Gastroesophageal sphincter (tissue), 3 donors: Measurements from ENCODE around the gene NRXN3.
A peak's percentile ranks its signal among the peaks of the same experiment; 100 is the strongest.

Source experiments
- CTCF ChIP-seq, 4 experiments: fragments of 200-600 bp in 2 of 4; fragments of 450-650 bp in 2 of 4; sonication (generic) in 1 of 4; IDR thresholded peaks; one replicate each; pipeline ENCODE4 v1.5.1; 2017 to 2019; ENCODE audit warnings: antibody characterized with exemption in 4 of 4, mild to moderate bottlenecking in 2 of 4, moderate library complexity in 2 of 4
- POLR2AphosphoS5 ChIP-seq: sonication (generic); formaldehyde crosslinking; IDR thresholded peaks from one replicate; pipeline ENCODE4 v1.6.1; 2017; ENCODE audit warnings: antibody characterized with exemption

GRCh38 chr14:79515158-79515557 is 1345.0 kb downstream of the NRXN3 start:
- no peak for TF ChIP-seq CTCF (IDR thresholded peaks at IDR 0.05)
- TF ChIP-seq POLR2AphosphoS5, result peak; percentile 32
